D721Med (cell line): Measurements from ENCODE around the gene TMIGD2.

Experiments
- DNase-seq: peaks from one replicate; pipeline ENCODE4 v3.0.0; 2011; ENCODE audit warnings: low spot score; ENCODE audit not compliant: insufficient read length
- FAIRE-seq: peaks from 2 replicates; lab custom pipeline; 2011; peaks lifted over from hg19 to GRCh38; lab: Jason Lieb, UNC
- CTCF ChIP-seq: IDR thresholded peaks from 2 replicates; pipeline ENCODE4 v1.5.1; 2012; ENCODE audit warnings: mild to moderate bottlenecking, control low read depth; ENCODE audit not compliant: insufficient read depth; ENCODE audit errors: missing control alignments

TMIGD2 gene

GRCh38 chr19:4324228-4324627 lies 22.0 kb upstream of the TMIGD2 start:
- FAIRE-seq (no peak), DNase-seq (no peak)
- no peak for TF ChIP-seq CTCF

GRCh38 chr19:4323692-4324091 lies 21.5 kb upstream of the TMIGD2 start:
- FAIRE-seq: no peak
- no peak for TF ChIP-seq CTCF
- no peak for DNase-seq

- no peak for DNase-seq
Measured at GRCh38 chr19:4322942-4323665, 20.9 kb upstream of the TMIGD2 start.

GRCh38 chr19:4320419-4320818 lies 18.2 kb upstream of the TMIGD2 start:
- DNase-seq: no peak
- FAIRE-seq: no peak
- TF ChIP-seq CTCF: no peak

More at GRCh38 chr19:4322942-4323665, 20.9 kb upstream of the TMIGD2 start:
- FAIRE-seq: no peak
- no peak for TF ChIP-seq CTCF

DNA sequence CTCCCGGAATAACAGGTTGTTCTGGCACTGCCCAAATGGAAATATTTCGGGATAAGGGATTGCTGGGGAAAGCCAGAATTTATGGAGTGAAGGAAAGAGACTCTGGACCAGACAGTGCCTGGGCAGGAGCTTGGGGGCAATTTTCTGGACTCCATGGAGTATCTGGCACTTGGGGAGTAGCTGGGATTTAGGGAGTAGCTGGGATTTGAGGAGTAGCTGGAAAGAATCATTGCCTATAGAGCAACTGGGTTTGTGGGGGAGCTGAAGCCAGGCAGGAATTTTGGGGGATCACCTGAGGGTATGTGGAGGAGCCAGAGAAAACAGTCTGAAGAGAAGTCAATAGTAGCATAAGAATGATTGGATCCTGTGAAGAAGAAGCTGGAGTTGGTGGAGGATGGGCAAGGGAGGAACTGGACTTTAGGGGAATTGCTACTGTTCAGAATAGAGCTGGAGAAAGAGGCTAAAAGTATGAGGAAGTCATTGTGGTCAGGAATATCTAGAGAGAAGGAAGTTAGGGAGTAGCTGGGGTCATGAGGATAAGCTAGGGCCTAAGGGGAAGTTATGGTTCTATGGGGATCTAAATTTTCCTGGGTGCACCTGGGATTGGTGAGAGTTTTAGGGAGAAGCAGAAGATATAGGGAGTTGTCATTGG lies 17.0 kb upstream of the TMIGD2 start:
- TF ChIP-seq CTCF: no peak
- FAIRE-seq (no peak), DNase-seq (no peak)

DNA sequence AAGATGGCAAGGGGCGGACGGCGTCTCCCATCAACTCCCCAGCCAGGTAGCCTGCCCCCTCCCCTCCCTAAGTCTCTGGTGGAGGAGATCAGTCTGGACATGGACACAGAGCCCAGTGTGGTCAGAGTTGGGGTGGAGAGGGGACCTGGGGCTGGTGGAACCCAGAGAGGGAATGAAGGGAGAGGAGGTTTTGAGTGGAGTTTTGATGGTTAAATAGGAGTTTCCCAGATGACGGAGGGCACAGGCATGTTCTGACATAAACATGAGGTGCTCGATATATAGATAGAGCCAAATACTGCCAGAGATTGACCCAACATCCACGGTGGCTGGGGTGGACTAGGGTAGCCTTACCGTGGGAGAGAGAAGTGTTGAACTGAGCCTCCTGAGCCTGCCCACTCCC lies 16.3 kb upstream of the TMIGD2 start:
- TF ChIP-seq CTCF: no peak
- no peak for FAIRE-seq
- DNase-seq: no peak

DNA sequence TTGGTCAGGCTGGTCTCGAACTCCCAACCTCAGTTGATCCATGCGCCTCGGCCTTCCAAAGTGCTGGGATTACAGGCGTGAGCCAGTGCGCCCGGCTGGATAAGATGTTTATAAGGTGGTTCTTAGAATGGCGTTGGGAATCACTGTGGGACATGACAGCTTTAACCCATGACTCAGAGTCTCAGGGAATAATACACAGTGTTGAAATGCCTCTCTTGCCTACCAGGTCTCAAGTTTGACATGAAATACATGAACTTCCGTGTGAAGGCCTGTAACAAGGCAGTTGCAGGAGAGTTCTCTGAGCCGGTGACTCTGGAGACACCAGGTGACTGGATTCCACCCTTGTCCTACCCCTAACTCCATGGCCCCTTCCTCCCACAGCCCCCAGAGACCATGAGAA lies 14.8 kb upstream of the TMIGD2 start:
- TF ChIP-seq CTCF: no peak
- FAIRE-seq (no peak), DNase-seq (peak; percentile 3)
